ENCODE data around the gene GABRR2.
A peak's percentile ranks its signal among the peaks of the same experiment; 100 is the strongest.
"Not testable (repeated sequence)": the region's sequence is repeated elsewhere in the genome, so short reads cannot be mapped to it uniquely, and the experiment has no call there.

Gene GABRR2

DNA sequence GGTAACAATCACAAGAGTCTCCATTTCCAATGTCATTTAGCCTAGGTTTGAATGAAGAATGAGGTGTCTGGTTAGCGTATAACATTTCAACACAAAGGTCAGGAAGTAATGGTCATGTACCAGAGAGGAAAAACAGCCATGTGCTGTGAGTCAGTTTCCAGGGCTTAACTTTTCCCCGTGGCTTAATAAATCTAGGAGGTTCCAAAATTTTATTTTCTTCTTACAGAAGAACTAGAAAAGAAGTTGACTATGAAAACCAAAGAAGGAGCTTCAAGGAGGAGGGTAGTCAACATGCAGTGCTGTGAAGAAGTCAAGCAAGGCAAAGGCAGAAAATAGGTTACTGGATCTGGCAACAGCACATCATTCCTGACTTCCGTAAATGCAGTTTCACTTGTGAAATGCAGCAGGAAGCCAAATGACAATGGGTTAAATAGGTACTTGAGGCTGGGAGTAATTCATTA lies 8.4 kb upstream of the GABRR2 start:
- DNase-seq, result no peak

DNA sequence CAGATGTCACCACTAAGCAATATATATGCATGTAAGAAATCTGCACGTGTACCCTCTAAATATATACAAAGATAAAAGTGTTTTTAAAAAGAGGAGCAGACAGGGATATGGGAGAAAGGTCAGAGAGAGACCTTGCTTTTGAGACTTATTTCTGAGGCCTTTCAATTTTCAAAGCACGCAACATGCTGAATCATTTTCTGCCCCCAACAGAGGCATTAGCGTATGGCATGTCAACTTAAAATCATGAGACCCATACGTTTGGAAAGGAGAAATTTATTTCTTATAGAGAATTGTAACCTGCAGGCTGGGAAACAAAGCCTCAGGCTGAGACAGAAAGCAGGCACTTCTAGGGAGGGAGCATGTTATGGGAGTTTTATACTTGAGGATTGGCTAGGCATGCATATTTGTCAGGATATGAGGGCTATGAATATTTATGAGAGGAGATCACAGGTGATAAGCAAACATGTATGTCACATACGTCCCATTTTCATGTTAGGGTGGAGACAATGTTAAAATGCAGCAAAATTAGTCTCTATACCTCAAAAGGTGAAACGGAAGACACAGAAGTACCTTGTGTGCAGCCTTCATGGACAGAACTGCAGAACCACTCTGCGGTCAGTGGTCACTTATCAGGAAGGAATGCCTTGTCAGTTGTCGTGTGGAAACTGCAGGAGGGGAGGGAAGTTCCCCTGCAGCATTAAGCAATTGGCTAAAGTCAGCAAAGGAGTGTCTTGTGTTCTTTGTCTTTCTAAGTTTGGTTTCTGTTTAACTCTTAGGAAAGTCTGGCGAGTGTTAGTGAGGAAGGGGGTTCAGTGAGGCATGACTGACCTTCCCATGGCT lies 6.3 kb upstream of the GABRR2 start:
- DNase-seq, result no peak

DNA sequence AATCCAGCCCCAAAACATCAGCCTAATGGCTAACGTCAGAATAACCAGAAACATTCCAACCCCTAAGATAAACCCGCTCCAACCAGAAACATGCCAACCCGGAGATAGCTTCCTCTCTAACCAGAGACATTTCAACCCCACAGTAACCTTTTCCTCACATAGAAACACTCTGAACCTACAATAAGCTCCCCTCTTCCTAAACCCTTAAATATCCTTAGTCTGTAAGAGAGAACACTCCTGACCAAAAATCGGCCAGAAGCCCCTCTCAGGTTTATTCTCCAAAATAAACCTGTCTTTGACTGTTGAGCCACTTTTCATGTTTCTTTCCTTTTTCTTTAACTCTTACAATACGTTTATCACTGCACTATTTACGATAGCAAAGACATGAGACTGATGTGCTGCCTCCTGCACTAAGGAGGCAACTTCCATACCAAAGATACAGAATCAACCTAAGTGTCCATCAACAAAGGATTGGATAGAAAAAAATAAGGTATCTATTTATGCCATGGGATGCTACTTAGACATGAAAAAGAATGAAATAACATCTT lies 5.0 kb upstream of the GABRR2 start:
- DNase-seq, result no peak

DNA sequence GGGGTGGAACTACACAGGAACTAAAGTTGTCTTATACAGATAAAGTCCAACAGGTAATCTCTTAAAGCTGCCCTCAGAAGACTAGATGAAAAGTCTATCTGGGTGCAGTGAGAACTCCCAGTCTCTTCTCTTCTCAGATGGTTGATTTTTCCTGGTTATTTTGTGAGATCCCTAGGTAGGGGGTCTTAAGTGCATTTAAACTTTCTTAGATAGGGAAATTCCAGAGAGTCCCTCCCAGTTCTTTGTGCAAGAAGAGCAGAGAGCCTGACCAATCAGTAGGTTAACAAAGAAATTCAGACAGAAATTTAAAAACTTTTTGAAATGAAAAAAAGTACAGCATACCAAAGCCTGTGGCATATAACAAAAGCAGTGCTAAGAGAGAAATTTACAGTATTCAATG lies 2.0 kb upstream of the GABRR2 start:
- DNase-seq, result no peak

DNA sequence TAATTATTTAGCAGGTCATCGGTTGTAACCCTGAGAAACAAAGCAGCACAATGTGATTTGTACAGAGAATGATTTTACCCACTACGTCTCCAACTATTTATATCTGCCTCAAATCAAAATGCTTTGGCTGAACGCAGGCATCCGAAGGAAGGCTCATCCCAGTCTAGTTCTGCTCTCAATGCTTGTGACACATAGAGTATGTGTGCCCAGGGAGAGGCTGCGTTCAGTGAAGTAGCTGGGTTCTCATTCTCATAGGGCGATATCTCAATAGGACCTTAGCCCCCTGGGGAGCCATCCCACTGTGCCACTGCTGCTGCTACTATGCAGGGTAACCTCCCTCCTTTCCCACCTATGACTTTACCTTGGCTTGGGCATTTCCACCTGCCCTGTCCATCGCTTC lies 407 bp downstream of the GABRR2 start:
- DNase-seq, result no peak

DNA sequence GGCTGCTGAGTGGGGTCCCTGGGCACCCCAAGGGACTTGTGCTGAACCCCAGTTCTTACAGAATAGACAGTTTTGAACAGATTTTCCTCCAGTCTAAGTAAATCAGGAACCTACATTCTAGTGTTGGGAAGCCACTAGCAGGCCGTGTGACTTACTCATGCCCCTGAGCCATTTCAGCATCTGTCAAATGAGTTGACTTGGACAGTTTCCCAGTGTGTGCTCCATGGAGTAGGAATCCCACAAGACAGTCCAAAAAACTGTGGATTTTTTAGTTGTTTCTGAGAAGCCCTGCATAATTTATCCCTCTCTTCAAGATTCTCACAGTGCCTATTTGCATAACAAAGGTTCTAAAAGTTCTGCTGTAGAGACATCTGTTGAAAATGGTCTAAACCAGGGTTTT lies 2.1 kb downstream of the GABRR2 start:
- DNase-seq, result no peak

DNA sequence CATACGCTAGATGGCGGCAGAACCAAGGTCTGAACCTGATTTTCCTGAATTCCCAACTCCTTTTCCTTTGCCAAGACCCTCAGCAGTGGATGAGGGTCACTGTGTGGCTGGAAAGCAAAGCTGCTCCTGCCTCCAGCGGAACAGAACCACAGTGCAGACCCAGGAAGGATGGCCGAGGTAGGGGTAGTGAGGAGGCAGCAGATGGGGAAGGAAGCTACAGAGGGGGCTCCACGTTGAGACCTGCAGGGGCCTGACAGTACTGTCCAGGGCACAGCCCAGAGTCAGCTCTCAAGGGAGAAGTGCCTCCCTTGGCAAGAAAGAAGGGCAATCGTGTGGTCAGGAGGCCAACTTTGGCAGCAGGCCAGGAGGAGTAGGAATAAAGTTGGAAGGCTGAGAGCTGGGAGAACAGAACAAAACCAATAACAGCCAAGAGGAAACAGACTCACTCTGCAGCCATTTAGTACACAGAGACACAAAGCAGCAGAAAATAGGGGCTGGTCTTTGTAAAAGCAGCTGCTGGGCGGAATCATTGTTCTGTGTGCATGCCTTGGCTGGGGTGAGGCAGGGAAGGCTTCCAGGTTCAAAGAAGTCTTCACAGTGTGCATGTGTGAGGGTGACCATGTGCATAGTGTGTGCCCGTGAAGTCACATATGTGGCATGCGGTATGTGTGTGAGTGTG lies 3.1 kb downstream of the GABRR2 start:
- no peak for DNase-seq

DNA sequence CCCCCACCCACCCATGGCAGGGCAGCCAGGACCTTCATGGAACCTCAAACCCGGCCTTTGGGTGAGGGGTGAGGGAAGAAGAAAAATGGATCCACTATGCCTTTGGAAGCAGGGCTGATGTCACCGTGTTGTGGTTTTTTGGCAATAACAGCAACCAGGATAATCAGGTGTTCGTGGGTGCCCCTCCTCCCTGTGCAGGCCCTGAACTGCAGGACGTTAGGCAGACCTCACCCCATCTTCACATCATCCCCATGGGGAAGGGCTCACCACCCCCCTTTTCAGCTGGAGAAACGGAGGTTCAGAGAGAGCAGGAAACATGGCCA lies 3.6 kb downstream of the GABRR2 start:
- no peak for DNase-seq

DNA sequence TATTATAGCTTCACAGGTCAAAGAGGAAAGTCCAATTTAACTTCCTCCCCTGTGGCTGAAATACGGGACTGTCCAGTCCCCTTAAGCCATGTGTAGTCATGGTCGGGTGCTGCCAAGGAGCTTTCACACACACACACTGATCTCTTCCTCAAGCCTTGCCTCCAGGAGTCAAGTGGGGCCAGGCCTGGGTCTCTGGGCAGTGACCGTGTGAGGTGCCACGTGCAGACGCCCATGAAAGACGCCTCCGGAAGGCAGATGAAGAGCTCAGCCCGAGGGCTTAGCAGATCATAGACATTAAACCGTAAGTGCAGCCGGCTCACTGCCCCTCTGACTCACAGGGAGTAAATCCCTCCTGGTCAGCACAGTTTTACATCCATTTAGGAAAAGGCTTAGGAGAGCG lies 4.2 kb downstream of the GABRR2 start:
- no peak for DNase-seq

DNA sequence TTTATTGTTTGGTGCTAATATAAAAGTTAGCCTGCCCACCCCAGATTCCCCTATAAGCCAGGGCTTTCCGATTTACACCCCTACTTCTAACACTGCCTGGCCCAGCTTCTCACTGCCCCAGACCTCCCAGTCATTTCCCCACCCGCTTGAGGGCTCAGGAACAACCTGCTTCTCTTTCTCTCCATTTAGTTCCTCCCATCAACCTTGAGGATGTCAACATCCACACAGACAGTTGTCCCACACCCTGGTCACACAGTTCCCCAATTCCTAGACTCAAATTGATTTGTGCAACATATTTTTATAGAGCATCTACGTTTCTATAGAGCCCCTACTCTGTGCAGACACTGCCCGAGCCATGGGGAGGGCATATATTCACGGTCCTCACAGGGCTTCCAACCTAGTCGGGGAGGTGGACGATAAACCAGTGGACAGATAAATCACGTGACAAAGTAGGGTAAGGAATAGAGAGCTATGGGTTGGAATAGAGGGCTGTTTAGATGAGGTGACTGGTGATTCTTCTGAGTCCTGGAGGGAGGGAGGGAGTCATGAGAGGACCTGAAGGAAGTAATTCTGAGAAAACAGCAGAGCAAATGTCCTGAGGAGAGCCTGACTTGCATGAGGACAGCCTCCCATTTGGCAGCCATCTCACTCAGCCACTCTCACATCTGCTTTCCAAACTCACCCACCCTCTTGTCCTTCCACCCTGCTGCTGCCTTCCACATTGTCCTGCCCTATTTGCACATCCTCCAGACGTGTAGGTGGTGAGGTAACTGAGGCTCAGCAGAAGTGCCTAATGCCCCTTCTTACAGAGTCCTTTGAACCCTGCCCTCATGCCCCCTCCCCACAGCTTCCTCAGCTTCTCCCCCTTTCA lies 6.3 kb downstream of the GABRR2 start:
- no peak for DNase-seq

DNA sequence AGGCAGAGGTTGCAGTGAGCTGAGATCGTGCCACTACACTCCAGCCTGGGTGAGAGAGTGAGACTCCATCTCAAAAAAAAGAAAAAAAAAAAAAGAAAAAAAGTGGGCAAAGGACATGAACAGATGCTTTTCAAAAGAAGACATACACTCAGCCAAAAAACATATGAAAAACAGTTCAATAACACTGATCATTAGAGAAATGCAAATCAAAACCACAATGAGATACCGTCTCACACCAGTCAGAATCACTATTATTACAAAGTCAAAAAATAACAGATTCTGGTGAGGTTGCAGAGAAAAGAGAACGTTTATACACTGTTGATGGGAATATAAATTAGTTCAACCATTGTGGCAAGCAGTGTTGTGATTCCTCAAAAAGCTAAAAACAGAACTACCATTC lies 10.6 kb downstream of the GABRR2 start:
- not testable (repeated sequence) for DNase-seq

DNA sequence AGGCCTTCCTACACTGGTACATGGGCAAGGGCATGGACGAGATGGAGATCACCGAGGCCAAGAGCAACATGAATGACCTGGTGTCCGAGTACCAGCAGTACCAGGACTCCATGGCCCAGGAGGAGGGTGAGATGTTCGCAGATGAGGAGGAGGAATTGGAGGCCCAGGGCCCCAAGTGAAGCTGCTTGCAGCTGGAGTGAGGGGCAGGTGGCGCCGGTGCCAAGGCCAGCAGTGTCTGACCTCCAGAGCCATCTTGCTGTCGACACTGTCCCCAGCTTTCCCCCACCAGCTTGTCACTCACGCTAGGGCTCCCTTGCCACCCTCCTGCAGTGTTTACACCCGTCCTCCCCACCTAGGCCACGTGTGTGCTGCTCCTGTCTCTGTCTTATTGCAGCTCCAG lies 12.2 kb downstream of the GABRR2 start:
- no peak for DNase-seq

DNA sequence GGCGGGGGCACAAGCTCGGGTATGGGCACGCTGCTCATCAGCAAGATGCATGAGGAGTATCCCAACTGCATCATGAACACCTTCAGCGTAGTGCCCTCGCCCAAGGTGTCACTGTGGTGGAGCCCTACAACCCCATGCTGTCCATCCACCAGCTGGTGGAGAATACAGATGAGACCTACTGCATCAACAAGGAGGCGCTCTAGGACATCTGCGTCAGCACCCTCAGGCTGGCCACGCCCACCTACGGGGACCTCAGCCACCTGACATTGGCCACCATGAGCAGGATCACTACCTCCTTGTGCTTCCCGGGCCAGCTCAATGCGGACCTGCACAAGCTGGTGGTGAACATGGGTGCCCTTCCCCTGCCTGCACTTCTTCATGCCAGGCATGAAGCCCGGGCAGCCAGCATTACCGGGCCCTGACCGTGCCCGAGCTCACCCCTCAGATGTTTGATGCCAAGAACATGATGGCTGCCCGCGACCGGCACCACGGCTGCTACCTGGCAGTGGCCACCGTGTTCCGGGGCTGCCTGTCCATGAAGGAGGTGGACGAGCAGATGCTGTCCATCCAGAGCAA lies 12.8 kb downstream of the GABRR2 start:
- no peak for DNase-seq

DNA sequence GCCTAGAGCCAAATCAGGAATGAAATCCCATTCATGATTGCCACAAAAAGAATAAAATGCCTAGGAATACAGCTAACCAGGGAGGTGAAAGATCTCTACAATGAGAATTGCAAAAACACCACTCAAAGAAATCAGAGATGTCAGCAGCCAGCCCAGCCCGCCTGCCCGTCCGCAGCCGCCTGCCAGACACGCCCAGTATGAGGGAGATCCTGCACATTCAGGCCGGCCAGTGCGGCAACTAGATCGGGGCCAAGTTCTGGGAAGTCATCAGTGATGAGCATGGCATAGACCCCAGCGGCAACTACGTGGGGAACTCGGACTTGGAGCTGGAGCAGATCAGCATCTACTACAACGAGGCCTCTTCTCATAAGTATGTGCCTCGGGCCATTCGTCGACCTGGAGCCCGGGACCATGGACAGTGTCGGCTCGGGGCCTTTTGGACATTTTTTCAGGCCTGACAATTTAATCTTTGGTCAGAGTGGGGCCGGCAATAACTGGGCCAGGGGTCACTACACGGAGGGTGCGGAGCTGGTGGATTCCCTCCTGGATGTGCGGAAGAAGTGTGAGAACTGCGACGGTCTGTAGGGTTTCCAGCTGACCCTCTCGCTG lies 13.4 kb downstream of the GABRR2 start:
- no peak for DNase-seq

DNA sequence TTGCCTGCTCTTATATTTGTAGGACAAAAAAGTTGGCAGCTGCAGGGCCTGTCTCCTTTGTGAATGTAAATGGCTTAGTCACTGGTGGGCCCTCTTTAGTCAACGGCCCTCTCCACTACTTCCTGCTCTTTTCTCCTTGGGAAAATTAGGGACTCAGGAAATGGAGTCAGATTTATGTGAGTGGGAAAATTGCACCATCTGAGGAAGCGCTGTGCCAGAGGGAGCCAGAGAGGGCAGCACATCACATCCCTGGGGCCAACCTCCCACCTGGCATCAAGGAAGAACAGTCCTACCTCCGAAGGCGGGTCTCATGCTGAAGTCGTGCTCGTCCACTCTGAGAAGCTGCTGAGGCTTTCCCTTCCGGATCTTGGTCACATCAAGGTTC lies 15.6 kb downstream of the GABRR2 start:
- no peak for DNase-seq

DNA sequence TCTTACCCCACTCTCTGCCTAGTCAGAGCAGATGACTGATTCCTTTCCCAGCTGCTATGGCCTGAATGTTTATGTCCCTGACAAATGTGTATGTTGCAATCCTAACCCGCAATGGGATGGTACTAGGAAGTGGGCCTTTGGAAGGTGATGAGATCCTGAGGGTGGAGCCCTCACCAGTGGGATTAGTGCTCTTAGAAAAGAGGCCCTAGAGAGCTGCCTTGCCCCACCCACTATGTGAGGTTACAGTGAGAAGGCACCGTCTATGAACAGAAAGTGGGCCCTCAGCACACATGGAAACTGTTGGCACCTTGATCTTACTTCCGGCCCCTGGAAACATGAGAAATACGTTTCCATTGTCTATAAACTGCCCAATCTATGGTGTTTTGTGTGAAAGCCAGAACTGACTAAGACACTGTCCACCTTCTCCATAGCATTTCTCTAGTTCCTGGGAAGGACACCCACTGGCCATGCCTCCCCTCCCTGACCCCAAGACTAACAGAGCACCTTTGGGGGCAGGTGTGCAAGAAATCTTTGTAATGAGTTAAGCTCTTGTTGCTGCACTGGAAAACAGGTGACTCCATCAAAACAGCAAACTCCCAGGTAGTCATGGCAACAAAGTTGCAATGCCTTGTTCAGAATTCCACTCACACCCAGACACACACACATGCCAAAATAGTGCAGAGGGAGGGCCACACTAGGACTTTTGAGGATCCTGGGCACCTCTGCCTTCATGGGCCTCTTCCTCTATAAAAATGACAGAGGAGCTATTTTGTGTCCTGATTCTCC lies 16.2 kb downstream of the GABRR2 start:
- no peak for DNase-seq

DNA sequence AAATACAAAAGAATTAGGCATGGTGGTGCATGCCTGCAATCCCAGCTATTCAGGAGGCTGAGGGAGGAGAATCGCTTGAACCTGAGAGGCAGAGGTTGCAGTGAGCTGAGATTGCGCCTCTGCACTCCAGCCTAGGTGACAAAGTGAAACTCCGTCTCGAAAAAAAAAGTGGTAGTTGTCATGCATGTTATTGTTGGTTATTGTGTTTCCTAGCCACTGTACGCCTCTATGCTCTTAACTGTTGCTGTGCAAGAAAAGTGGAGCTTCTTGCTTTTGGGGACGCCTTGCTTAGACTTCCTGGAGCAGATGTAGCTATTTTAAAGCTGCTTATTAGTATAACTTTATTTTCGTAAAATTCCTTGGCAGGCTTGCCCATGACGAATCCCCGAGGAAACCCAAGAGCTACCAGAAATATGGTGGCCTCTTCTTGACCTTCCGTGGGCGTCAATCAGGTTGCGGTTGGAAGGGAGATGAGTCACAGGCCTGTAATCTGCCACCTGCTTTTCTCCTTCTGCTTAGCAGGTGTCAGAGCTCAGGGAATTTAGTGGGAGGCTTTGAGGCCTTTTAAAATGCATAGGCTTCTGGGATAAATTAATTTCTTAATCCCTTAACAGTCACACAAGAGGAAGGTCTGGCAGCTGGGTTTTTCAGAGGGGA lies 17.3 kb downstream of the GABRR2 start:
- DNase-seq, result peak; percentile 43

DNA sequence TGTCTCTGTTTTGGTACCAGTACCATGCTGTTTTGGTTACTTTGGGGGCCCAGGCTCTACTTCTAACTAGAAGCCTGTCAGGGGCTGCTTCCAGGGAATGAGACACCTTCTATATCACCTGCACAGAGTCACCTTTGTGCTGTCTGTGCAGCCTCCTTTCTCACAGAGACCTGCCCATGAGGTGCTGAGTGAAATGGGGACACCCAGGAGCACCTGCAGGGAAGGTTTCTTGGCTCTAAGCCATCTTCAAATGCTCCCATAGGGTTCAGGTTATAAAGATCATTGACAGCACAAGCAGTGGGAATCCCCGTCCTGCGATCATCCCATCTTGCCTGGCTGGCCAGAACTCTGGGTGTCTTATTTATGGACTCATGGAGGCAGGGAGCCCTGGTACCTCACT lies 19.1 kb downstream of the GABRR2 start:
- DNase-seq, result no peak

DNA sequence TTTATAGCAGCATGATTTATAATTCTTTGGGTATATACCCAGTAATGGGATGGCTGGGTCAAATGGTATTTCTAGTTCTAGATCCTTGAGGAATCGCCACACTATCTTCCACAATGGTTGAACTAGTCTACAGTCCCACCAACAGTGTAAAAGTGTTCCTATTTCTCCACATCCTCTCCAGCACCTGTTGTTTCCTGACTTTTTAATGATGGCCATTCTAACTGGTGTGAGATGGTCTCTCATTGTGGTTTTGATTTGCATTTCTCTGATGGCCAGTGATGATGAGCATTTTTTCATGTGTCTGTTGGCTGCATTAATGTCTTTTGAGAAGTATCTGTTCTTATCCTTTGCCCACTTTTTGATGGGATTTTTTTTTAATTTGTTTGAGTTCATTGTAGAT lies 20.0 kb downstream of the GABRR2 start:
- DNase-seq, result not testable (repeated sequence)

DNA sequence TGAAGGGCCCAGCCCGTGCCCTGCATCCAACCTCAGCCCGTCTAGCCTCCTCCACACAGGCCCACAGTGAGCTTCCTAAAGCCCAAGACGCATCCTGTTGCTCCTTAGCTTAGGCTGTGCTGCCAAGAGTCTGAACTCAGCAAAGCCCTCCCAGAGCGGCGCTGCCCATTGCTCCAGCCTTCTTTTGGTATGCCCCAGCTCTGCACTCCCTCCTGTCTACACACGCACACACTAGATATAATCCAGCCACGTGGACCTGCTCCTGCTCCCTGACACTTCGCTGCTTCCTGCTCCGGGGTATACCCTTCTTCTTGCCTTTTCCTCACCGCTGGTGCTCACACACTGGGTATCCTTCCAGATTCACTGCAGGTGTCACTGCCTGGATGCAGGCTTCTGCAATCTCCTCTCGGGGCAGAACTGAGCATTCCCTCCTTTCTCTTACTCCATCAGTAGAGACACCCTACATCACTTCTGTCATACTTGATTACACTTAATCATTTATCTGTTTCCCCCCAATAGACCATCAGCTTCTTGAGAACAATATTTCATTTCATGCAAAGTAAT lies 23.8 kb downstream of the GABRR2 start:
- DNase-seq, result no peak

Measured in GOT3 (cell line).